IMR-90 (cell line): Measurements from ENCODE around the gene ADISSP.

Experiments used
- CTCF ChIP-seq: conservative IDR thresholded peaks from 2 replicates; pipeline ENCODE4 v1.5.1; 2012; ENCODE audit warnings: mild to moderate bottlenecking, low read depth, low read length, improper control_type of control experiment
- ELK1 ChIP-seq: fragments of 150-350 bp; IDR thresholded peaks from 2 replicates; pipeline ENCODE4 v1.6.1; 2016; ENCODE audit warnings: low read depth, mild to moderate bottlenecking, low read length, moderate library complexity, borderline replicate concordance
- MAFK ChIP-seq: IDR thresholded peaks from 2 replicates; pipeline ENCODE4 v1.6.1; 2012; ENCODE audit warnings: low read depth, low read length, improper control_type of control experiment
- MAZ ChIP-seq: IDR thresholded peaks from 2 replicates; pipeline ENCODE4 v1.6.1; 2012; ENCODE audit warnings: low read depth, mild to moderate bottlenecking, low read length, improper control_type of control experiment, moderate library complexity, borderline replicate concordance
- MXI1 ChIP-seq: IDR thresholded peaks from 2 replicates; pipeline ENCODE4 v1.6.1; 2012; ENCODE audit warnings: low read depth, mild to moderate bottlenecking, low read length, moderate library complexity, borderline replicate concordance
- POLR2A ChIP-seq: IDR thresholded peaks from 2 replicates; pipeline ENCODE4 v1.6.1; 2012; ENCODE audit warnings: mild to moderate bottlenecking, low read depth, low read length
- RCOR1 ChIP-seq: IDR thresholded peaks from 2 replicates; pipeline ENCODE4 v1.6.1; 2012; ENCODE audit warnings: mild to moderate bottlenecking, low read length, improper control_type of control experiment; ENCODE audit not compliant: insufficient replicate concordance
- RFX5 ChIP-seq: IDR thresholded peaks from 2 replicates; pipeline ENCODE4 v1.8.0; 2012; ENCODE audit warnings: low read depth, mild to moderate bottlenecking, low read length, moderate library complexity

- TF ChIP-seq CTCF (no peak), POLR2A (no peak), MXI1 (no peak), ELK1 (no peak), RFX5 (no peak), MAZ (no peak), RCOR1 (no peak), MAFK (no peak)
These were observed 10.4 kb upstream of the ADISSP start for GRCh38 chr20:3777716-3778629.
